GM18517 (cell line): ENCODE data around the gene RHOG.

Experiments
- ATAC-seq: cut with Tn5 transposase; IDR thresholded peaks from one replicate; pipeline ENCODE4 v1.9.1; 2021; ENCODE audit warnings: mild to moderate bottlenecking, moderate library complexity; ENCODE audit not compliant: unreplicated experiment

RHOG gene

DNA sequence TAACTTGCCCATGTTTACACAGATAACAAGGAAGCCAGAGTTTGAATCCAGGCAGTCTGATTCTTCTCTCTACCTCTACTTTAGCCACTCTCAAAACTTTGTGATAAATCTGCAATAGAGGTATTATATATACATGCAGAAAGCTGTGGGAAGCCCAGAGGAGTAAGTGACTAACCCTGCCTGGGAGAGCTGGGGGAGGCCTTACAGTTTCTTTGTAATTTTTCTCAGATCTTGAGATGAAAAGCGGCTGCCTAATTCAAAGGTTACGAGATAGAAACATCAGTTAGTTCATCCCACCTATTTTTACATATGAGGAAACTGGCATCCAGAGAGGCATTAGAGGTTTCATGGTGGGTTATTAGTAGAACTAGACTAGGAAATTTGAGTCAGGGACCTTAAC, 19.6 kb upstream of the RHOG start:
- ATAC-seq, result no peak

DNA sequence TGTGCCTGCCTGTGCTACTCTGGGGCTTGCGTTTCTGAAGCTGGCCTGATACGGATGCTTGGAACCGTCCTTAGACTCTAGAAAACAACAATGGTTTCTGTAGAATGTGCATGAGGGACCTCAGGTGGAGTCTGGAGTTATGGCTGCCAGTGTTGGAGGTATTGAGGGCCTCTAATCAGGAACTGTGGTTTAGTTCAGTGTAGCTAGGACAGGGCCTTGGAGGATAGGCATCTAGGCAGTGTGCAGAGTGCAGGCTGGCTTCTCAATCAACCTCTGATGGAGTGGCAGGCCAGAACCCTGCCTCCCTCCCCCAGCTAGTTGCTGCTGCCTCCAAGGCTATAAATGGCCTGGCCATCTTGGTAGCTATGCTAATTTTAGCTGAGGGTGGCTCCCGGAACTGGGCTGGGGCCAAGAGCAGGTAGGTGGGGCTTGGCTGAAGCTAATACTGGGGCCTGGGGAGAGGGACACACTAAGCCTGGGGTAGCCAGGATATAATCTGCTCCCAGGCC, 18.7 kb upstream of the RHOG start:
- peak; percentile 39 for ATAC-seq

DNA sequence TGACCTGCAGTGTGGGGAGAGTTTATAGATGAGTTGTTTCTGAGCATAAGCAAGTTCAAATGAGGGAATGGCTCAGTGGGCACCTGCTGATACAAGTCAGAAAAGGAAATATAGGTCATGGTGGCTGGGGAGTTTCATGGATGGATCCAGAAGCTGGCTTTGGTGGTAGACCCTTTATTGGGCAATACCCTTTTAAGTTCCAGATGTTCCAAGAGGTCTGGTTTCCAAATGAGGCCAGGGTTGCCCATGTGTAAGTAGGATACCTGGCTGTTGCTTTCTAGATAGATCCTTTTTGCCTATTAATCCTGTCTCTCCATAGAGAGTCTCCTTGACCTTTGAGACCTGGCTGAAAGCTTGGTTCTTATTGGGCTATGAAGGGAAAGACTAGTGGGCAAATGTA, 16.9 kb upstream of the RHOG start:
- no peak for ATAC-seq

DNA sequence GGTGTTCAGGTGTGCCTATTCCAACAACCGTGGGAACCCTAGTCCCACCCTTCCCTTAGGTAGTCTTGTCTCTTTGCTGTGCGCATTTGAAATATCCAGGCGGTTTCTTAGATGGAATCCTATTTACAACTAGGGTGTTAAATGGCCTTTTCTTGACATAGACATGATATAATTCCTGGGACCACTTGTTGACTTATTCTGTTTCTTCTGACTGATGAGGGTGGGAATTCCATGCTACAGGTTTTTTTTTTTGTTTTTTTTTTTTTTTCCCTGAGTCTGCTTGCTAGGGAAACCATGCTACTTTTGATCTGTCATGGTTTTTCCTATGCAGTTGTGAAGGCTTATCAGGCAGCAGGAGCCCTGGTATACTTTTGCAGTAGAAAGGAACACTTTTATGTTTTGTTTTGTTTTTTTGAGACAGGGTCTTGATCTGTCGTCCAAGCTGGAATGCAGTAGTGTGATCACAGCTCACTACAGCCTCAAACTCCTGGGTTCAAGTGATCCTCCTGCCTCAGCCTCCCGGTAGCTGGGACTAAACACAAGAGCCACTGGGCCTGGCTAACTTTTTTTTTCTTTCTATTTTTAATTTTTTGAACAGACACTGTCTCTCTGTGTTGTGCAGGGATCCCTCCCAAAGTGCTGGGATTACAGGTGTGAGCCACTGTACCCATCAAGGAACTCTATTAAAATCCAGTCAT, 16.2 kb upstream of the RHOG start:
- no peak for ATAC-seq

- peak; percentile 19 for ATAC-seq
Observed at GRCh38 chr11:3855808-3856491, 15.2 kb upstream of the RHOG start.

DNA sequence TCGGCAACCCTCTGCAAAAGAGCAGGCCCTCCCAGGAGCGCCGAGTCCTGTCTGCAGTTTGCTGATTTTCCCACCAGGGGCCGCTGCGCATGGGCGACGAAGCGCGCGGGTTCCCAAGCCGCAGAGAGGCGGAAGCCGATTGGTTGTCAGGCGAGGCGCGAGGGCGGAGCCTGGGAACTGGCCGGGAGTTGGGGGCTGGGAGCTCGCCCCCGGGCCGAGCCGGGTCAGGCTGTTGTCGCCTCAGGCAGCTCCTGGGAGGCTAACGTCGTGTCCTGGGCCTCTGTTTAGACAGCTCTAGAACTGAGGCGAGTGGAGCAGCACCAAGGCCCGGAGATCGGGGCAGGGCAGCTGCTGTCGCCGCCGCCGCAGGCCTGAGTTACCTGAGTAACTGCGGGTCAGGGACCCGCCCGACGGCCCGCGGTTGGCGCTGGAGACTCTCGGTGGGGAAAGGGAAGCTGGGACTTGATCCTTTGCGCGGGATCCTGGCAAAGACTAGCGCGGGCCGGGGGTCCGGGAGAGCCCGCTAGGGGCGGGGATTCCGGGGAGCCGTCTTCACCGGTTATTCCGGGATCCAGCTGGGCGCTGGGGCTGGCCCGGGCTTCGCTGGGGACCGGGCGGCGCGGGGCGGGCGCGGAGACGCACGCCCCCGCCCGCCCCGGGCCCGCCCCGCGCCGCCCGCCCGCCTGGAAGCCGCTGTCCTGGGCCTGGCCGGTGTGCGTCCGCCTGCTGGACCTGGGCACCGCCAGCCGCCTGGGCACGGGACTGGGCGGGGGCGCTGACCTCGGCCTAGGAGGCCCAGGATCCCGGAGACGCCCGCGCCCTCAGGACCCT, 14.4 kb upstream of the RHOG start, which contains the start of gene STIM1:
TSS of gene STIM1 (plus strand) at position 688 of the 831 bp plus-strand sequence. CDS start 607 bp downstream, outside the sequence.
- ATAC-seq, result peak; percentile 65

- no peak for ATAC-seq
Observed at GRCh38 chr11:3854660-3854976, 13.9 kb upstream of the RHOG start.

GRCh38 chr11:3853899-3854659, 13.3 kb upstream of the RHOG start:
- peak; percentile 39 for ATAC-seq

GRCh38 chr11:3853545-3853842, 12.7 kb upstream of the RHOG start:
- ATAC-seq, result no peak

DNA sequence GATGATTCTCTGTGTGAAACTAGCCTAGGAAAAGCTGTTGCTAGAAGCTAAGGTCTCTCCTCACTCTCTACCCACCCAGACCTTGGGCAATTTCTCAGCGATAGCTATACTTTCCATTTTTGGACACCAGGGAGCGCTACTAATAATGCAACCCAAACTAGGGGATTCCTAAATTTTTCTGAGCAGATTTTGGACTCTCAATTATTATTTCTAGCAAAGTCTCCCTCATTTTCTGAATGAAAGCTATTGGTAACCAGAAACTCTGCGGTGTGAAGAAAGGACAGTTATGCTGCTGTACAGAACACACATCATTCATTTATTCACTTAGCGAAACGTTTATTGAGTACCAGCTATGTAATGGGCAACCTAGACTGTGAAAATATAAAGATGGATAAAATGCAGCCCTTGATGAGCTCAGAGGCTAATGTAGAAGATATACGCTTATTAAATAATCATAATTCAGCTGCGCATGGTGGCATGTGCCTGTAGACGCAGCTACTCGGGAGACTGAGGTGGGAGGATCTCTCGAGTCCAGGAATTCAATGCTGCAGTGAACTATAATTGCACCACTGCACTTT, 8.6 kb upstream of the RHOG start:
- ATAC-seq, result no peak

DNA sequence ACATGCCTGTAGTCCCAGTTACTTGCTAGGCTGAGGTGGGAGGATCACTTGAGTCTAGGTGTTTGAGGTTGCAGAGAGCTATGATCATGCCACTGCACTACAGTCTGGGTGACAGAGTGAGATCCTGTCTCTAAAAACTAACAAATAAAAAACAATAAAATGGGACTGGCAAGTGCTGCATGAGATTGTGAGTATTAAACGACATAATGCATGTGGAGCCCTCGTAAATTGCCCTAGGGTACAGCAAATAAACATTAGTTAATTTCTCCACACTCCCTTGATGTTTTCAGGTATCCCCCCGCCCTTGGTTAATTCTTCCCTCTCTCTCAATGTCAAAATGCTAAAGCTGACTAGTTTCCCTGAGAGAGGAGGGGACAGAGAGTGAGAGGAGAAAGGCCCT, 4.9 kb upstream of the RHOG start:
- ATAC-seq, result no peak

- no peak for ATAC-seq
Observed at GRCh38 chr11:3845246-3845645, 4.5 kb upstream of the RHOG start.

DNA sequence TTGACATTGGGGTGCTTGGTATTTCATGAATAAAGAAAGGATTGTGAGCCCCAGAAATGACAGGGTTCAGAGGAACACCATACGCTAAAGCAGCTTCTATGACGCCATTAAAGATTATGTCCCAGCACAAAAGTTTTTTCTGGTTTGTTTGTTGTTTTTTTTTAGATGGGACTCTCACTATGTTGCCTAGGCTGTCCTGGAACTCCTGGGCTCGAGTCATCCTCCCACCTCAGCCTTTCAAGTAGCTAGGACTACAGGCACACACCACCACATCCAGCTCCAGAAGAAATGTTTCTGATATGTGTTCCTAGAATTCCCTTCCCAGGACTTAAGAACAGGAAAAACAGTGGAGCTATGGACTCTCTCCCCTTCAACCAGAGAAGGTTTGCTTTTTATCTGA, 2.6 kb upstream of the RHOG start:
- no peak for ATAC-seq

GRCh38 chr11:3841426-3842350, 929 bp upstream of the RHOG start:
- ATAC-seq, result peak; percentile 60

DNA sequence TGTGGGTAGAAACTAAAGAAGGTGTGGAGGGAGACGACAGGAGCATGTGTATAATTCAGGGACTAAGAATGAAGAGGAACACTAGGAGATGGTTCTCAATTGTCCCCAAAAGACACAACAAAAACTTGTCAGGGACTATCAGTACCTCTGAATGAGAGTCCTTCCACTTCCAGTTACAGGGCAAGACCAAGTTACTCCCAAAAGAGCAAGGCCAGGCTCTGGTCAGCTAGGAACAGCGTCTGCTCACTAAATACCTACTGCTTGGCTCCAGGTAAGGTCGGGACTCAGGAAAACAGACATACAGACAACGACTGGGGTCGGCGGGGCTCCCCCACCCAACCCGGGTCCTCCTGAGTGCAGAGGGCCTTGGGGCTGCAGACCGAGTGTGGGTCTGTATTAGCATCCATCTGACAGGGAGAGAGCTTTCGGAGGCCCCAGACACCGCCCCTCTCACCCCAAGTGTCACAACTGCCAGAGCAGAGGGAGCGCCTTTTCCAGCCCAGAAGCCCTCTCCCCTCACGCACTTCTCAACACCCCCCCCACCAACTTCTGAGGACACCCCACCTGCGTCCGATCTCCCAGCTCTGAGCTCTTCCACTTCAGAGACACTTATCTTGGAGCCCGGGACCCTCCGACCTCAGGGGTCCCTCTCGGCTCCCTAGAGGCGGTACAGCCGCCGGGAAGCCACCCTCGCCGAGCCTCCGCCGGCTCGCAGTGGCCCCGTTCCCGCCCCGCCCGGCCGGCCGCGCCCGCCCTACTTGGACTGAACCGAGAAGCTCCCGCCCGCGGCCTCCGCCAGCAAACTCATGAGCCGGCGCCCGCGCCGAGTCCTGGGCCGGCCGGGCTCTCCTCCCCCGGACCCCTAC, 522 bp downstream of the RHOG start:
- no peak for ATAC-seq

- no peak for ATAC-seq
Observed at GRCh38 chr11:3838504-3838903, 2.3 kb downstream of the RHOG start.

DNA sequence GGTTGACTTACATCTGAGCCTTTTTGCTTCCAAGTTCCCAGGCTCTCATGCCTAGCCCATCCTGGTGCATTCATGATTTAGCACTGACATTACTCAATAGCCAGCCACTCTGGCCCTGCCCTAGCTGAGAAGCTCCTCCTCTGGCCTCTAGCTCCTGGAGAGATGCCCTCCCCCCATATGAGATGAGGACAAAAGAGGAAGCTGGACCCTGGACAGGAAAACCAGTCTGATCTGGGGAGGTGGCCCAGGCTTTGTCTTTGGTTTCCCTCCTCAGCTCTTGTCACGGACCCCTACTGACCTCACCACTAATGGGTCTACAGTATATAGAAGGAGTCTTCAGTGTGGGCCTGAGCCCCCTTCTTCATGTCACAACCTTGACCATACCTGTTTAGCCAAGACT, 3.0 kb downstream of the RHOG start:
- ATAC-seq, result no peak

DNA sequence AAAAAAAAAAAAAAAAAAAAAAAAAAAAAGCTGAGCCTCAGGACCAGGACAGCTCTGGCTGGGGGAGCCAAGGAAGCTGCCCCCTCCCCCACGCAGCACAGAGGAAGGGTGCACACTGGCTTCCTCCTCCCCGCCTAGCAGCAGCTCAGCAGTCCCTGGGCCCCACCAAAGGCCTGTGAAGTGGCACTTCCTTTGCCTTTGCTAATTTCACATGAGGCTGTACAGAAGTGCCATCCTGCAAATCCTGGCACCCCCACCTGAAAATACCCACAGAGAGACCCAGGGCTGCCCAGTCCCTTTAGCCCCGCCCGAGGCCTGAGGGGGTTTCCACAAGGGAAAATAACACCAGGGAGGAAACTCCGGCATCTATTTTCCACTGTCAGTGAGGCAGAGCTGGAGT, 3.9 kb downstream of the RHOG start:
- ATAC-seq, result no peak

DNA sequence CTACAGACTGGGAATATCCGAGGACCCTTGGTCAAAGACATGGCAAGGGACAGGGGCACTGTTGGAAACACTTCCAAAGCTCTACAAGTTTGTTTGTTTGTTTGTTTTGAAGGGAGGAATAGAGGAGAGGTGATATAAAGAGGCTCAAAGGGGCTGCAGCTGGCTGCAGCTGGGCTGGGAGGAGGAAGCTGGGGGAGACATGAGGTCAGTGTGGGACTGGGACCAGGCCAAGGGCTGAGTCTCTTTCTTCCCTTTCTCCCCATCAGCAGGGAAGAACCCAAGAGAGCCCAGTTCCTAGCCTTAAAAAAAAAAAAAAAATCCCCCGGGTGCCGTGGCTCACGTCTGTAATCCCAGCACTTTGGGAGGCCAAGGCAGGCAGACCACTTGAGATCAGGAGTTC, 5.0 kb downstream of the RHOG start:
- no peak for ATAC-seq
